H1 (cell line): ENCODE results near the gene SLC12A6. TPM values are rescaled to one million over a fixed set of nuclear protein-coding genes. Genes with fewer than 3 reads are reported as not detected.

ENCODE experiments used
- BCL11A ChIP-seq, 2 experiments: IDR thresholded peaks; one replicate each; pipeline ENCODE4 v1.6.1; 2011; ENCODE audit warnings: low read depth in 2 of 2, low read length in 2 of 2, mild to moderate bottlenecking in 2 of 2
- BRCA1 ChIP-seq: IDR thresholded peaks from 2 replicates; pipeline ENCODE4 v1.6.1; 2012; ENCODE audit warnings: low read depth, low read length, improper control_type of control experiment
- CTBP2 ChIP-seq: IDR thresholded peaks from 2 replicates; pipeline ENCODE4 v1.7.0; 2011; ENCODE audit warnings: borderline replicate concordance, mild to moderate bottlenecking, moderate library complexity, mixed read lengths, low read length; ENCODE audit not compliant: insufficient read depth, insufficient read length
- HDAC2 ChIP-seq, 2 experiments: fragments of 300-600 bp in 1 of 2; sonication (generic) in 1 of 2; IDR thresholded peaks; 2 replicates each; pipeline ENCODE4 v1.6.1; 2011 to 2012; ENCODE audit warnings: low read depth in 2 of 2, low read length in 2 of 2, mild to moderate bottlenecking in 2 of 2, moderate library complexity in 2 of 2, borderline replicate concordance in 1 of 2, inconsistent platforms in 1 of 2
- KDM5A ChIP-seq: fragments of 200-600 bp; IDR thresholded peaks from 2 replicates; pipeline ENCODE4 v1.7.1; 2012; ENCODE audit warnings: mild to moderate bottlenecking, low read length, inconsistent platforms, mixed read lengths
- NRF1 ChIP-seq: IDR thresholded peaks from 2 replicates; pipeline ENCODE4 v1.6.1; 2011; ENCODE audit warnings: mild to moderate bottlenecking, low read depth, low read length, improper control_type of control experiment
- PHF8 ChIP-seq: fragments of 200-600 bp; sonication (generic); conservative IDR thresholded peaks from 2 replicates; pipeline ENCODE4 v1.7.1; 2012; ENCODE audit warnings: low read depth, mild to moderate bottlenecking, inconsistent platforms, low read length, moderate library complexity
- POLR2A ChIP-seq, 2 experiments: IDR thresholded peaks; 1 replicate in 1 of 2; 2 replicates in 1 of 2; pipeline ENCODE4 v1.6.1; 2011; ENCODE audit warnings: low read depth in 2 of 2, low read length in 2 of 2, mild to moderate bottlenecking in 2 of 2; ENCODE audit errors: control extremely low read depth in 1 of 2
- POLR2AphosphoS5 ChIP-seq: IDR thresholded peaks from 2 replicates; pipeline ENCODE4 v1.6.1; 2011; ENCODE audit warnings: low read depth, low read length
- RFX5 ChIP-seq: IDR thresholded peaks from 2 replicates; pipeline ENCODE4 v1.6.1; 2011; ENCODE audit warnings: low read depth, low read length, improper control_type of control experiment, borderline replicate concordance
- RXRA ChIP-seq: IDR thresholded peaks from 2 replicates; pipeline ENCODE4 v1.6.1; 2011; ENCODE audit warnings: low read depth, mild to moderate bottlenecking, low read length, moderate library complexity; ENCODE audit not compliant: insufficient read depth
- SAP30 ChIP-seq: fragments of 300-600 bp; sonication (generic); IDR thresholded peaks from 2 replicates; pipeline ENCODE4 v1.7.1; 2012; ENCODE audit warnings: low read length, moderate library complexity, mild to moderate bottlenecking, inconsistent platforms; ENCODE audit not compliant: insufficient read depth, insufficient replicate concordance
- SIN3A ChIP-seq, 2 experiments: IDR thresholded peaks in 1 of 2; conservative IDR thresholded peaks in 1 of 2; 2 replicates each; pipeline ENCODE4 v1.6.1; 2011 to 2012; ENCODE audit warnings: low read length in 2 of 2, improper control_type of control experiment in 1 of 2, low read depth in 1 of 2, mild to moderate bottlenecking in 1 of 2
- SRF ChIP-seq: IDR thresholded peaks from 2 replicates; pipeline ENCODE4 v1.6.1; 2011; ENCODE audit warnings: mild to moderate bottlenecking, low read depth, low read length, moderate library complexity
- SUZ12 ChIP-seq: fragments of 200-600 bp; sonication (generic); IDR thresholded peaks from 2 replicates; pipeline ENCODE4 v1.6.1; 2012; ENCODE audit warnings: mild to moderate bottlenecking, inconsistent platforms, low read length, moderate library complexity, mixed read lengths
- TAF1 ChIP-seq: IDR thresholded peaks from 2 replicates; pipeline ENCODE4 v1.6.1; 2011; ENCODE audit warnings: mild to moderate bottlenecking, low read depth, low read length
- polyA plus RNA-seq, 7 experiments: library from polyadenylated mRNA; depleted of rRNA in 3 of 7; stranded (reverse) in 5 of 7; unstranded in 2 of 7; fragments of >200 nt in 5 of 7; fragments of 200-250 nt in 2 of 7; gene quantifications; 1 replicate in 5 of 7; 2 replicates in 1 of 7; 4 replicates in 1 of 7; pipeline versions ENCODE4 v1.2.1 to v1.2.3, GENCODE V29; 2011 to 2013; ENCODE audit warnings: missing spikeins in 2 of 7, mixed read lengths in 2 of 7
- total RNA-seq: library from RNA; stranded (reverse); fragmentation: NEBNext Ultra II Directional; extraction: Animal tissue kit (Norgen Biotek cat#: 25700); gene quantifications from 2 replicates; pipeline ENCODE4 v1.2.1, GENCODE V29; 2021
- TF ChIP-seq, protein P1 (sequence below): IDR thresholded peaks from 2 replicates; pipeline ENCODE4 v1.6.1; 2011; ENCODE audit warnings: low read depth, mild to moderate bottlenecking, low read length; ENCODE audit not compliant: insufficient read depth
- TF ChIP-seq, protein P2 (sequence below), 3 experiments: IDR thresholded peaks; 1 replicate in 2 of 3; 2 replicates in 1 of 3; pipeline versions ENCODE4 v1.5.1 to v1.6.1; 2011; ENCODE audit warnings: low read length in 3 of 3, mild to moderate bottlenecking in 3 of 3, inconsistent platforms in 2 of 3, low read depth in 1 of 3, moderate library complexity in 1 of 3; ENCODE audit not compliant: insufficient read depth in 1 of 3; ENCODE audit errors: control extremely low read depth in 1 of 3
- TF ChIP-seq, protein P3 (sequence below): IDR thresholded peaks from 2 replicates; pipeline ENCODE4 v1.6.1; 2011; ENCODE audit warnings: low read length, improper control_type of control experiment

Gene SLC12A6
- total and polyA plus RNA-seq, 2 of the 8 experiments (the other 6 are each of a cell fraction or from before 2014, with no cell fraction given), result 9.2 to 11.1 TPM

DNA sequence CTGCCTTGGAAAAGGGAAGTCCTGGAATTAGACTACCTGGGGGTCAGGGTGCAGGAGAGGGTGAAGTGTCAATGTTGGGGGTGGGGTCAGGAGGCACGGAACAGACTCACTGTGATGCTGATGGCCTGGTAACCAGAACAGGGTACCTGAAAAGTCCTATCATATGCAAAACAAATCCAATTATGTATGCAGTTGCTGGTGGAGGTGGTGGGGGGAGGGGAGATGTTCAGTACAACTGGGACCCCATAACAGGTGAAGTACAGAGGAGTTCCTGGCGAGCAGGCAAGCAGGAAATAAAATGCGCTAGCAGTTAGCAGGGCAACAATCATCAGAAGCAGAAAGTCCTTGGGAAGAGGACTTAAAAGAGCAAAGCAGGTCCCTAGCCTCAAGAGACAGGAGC lies 123.4 kb downstream of the SLC12A6 start (continued):
- no peak for TF ChIP-seq NRF1
- 0 out of 2 replicates have a peak, but pooled peaks have one; percentile 73 for TF ChIP-seq RXRA
- TF ChIP-seq, protein P1, sequence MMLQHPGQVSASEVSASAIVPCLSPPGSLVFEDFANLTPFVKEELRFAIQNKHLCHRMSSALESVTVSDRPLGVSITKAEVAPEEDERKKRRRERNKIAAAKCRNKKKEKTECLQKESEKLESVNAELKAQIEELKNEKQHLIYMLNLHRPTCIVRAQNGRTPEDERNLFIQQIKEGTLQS, result no peak
- TF ChIP-seq PHF8, result no peak
- TF ChIP-seq SUZ12, result no peak
- TF ChIP-seq, protein P2, sequence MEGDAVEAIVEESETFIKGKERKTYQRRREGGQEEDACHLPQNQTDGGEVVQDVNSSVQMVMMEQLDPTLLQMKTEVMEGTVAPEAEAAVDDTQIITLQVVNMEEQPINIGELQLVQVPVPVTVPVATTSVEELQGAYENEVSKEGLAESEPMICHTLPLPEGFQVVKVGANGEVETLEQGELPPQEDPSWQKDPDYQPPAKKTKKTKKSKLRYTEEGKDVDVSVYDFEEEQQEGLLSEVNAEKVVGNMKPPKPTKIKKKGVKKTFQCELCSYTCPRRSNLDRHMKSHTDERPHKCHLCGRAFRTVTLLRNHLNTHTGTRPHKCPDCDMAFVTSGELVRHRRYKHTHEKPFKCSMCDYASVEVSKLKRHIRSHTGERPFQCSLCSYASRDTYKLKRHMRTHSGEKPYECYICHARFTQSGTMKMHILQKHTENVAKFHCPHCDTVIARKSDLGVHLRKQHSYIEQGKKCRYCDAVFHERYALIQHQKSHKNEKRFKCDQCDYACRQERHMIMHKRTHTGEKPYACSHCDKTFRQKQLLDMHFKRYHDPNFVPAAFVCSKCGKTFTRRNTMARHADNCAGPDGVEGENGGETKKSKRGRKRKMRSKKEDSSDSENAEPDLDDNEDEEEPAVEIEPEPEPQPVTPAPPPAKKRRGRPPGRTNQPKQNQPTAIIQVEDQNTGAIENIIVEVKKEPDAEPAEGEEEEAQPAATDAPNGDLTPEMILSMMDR (IDR thresholded peaks at IDR 0.05; ENCODE audit: control extremely low read depth in 1 of 3, insufficient read depth in 1 of 3, low read depth in 1 of 3, low read length in 3 of 3), result no peak
- TF ChIP-seq RFX5, result no peak
- TF ChIP-seq SAP30, result no peak
- TF ChIP-seq HDAC2 (IDR thresholded peaks at IDR 0.05; ENCODE audit: borderline replicate concordance in 1 of 2, low read depth in 2 of 2, low read length in 2 of 2), result peak; percentile 41 to 54; a peak in 1 of 4 replicates
- TF ChIP-seq CTBP2, result no peak
- no peak for TF ChIP-seq SRF
- TF ChIP-seq BRCA1, result no peak
- no peak; a peak in 1 of 4 replicates for TF ChIP-seq SIN3A (conservative IDR thresholded peaks at IDR 0.05 in 1 of 2, IDR thresholded peaks at IDR 0.05 in 1 of 2; ENCODE audit: low read depth in 1 of 2, low read length in 2 of 2)
- no peak for TF ChIP-seq KDM5A
- peak in 1 of 2 experiments; percentile 78; a peak in 1 of 3 replicates for TF ChIP-seq POLR2A (IDR thresholded peaks at IDR 0.05; ENCODE audit: control extremely low read depth in 1 of 2, low read depth in 2 of 2, low read length in 2 of 2)
- peak; percentile 78 for TF ChIP-seq POLR2AphosphoS5
- no peak for TF ChIP-seq BCL11A (IDR thresholded peaks at IDR 0.05; ENCODE audit: low read depth in 2 of 2, low read length in 2 of 2)
- TF ChIP-seq, protein P3, sequence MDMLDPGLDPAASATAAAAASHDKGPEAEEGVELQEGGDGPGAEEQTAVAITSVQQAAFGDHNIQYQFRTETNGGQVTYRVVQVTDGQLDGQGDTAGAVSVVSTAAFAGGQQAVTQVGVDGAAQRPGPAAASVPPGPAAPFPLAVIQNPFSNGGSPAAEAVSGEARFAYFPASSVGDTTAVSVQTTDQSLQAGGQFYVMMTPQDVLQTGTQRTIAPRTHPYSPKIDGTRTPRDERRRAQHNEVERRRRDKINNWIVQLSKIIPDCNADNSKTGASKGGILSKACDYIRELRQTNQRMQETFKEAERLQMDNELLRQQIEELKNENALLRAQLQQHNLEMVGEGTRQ, result no peak
- peak; percentile 80 for TF ChIP-seq TAF1
